Right lobe of liver (tissue), 6 donors: ENCODE measurements around the gene MORC4. TPM values are rescaled to one million over a fixed set of nuclear protein-coding genes. Genes with fewer than 3 reads are reported as not detected.
A peak's percentile ranks its signal among the peaks of the same experiment; 100 is the strongest.

Experiments used
- ATAC-seq, 4 donors: fragments of 200-7000 bp; cut with Tn5 transposase; one replicate each; pipeline ENCODE4 v1.9.1; 2020; ENCODE audit warnings: mild to moderate bottlenecking in 4 of 4, moderate library complexity in 4 of 4
- DNase-seq, 3 donors: peaks; one replicate each; pipeline ENCODE4 v3.0.0-alpha.2; 2020
- H3K27ac ChIP-seq, 3 donors: fragments of 200-600 bp; one replicate each; pipeline ENCODE4 v1.8.0; 2022
- H3K27me3 ChIP-seq, 2 donors: fragments of 200-600 bp; one replicate each; pipeline ENCODE4 v1.8.0; 2022
- H3K36me3 ChIP-seq, 4 donors: fragments of 200-600 bp; sonication (generic) in 1 of 4; one replicate each; pipeline versions ENCODE4 v1.5.1 to v1.8.0; 2017 to 2022; ENCODE audit warnings: control low read depth in 1 of 4
- H3K4me1 ChIP-seq, 4 donors: fragments of 200-600 bp; sonication (generic) in 1 of 4; one replicate each; pipeline versions ENCODE4 v1.5.1 to v1.8.0; 2017 to 2022; ENCODE audit warnings: control low read depth in 1 of 4
- H3K4me3 ChIP-seq, 3 donors: fragments of 200-600 bp; one replicate each; pipeline ENCODE4 v1.8.0; 2022
- H3K9me3 ChIP-seq, 4 donors: fragments of 200-600 bp; sonication (generic) in 1 of 4; one replicate each; pipeline versions ENCODE4 v1.5.1 to v1.8.0; 2017 to 2022; ENCODE audit warnings: control low read depth in 1 of 4
- CTCF ChIP-seq, 4 donors: fragments of 200-600 bp in 3 of 4; fragments of 450-650 bp in 1 of 4; IDR thresholded peaks; one replicate each; pipeline versions ENCODE4 v1.5.1 to v1.8.0; 2016 to 2022; ENCODE audit warnings: antibody characterized with exemption in 4 of 4, mild to moderate bottlenecking in 2 of 4
- POLR2A ChIP-seq: fragments of 450-650 bp; IDR thresholded peaks from one replicate; pipeline ENCODE4 v1.6.1; 2017; ENCODE audit warnings: antibody characterized with exemption, mild to moderate bottlenecking
- WGBS: methylation state at CpG from one replicate; pipeline ENCODE4 v1.1.6; 2018; ENCODE audit warnings: low coverage, low lambda C conversion rate; ENCODE audit not compliant: insufficient coverage; ENCODE audit errors: missing lambda C conversion rate; 5-methylcytosine and 5-hydroxymethylcytosine counted together
- intact Hi-C, 2 donors: fragments of 100-400 bp; cut with DNase I; formaldehyde crosslinking; loops; one replicate each; pipeline versions ENCODE4 v1.11.2 to v1.14.1; 2022
- total RNA-seq, 6 experiments: library from RNA; depleted of rRNA in 2 of 6; stranded (reverse); fragments of >200 nt in 2 of 6; fragmentation: NEBNext Ultra II Directional in 3 of 6; extraction: Animal tissue kit (Norgen Biotek cat#: 25700) in 3 of 6; gene quantifications; one replicate each; pipeline versions ENCODE4 v1.1.0 to v1.2.4, GENCODE V29; 2016 to 2023
- donor health status: DM: no; HTN: yes; CAD: no.
- donor health status: DM: no; HTN: no; CAD: no.
- donor health status: DM: no; HTN: no; CAD: no.
- donor health status: DM: no; HTN: yes; CAD: no.
- donor health status: DM: no; HTN: yes; CAD: no.

The MORC4 gene
- total RNA-seq, 6 experiments from 2014 or later: 8.9 to 26.9 (median 19.4) TPM

GRCh38 chrX:106952988-106953387 is 47.0 kb downstream of the MORC4 start:
- WGBS: 16% methylated on average over 1 of the region's 1 CpG
- intact Hi-C loops: no loop called here

GRCh38 chrX:106952538-106952937 is 47.5 kb downstream of the MORC4 start:
- Histone ChIP-seq H3K27me3 (no peaks in the 10 kb centered on the region), H3K36me3 (no peaks in the 10 kb centered on the region), H3K9me3 (no peaks in the 10 kb centered on the region), H3K27ac (peak overlapping the region in 1 of 3 donors; percentile 19), H3K4me1 (peaks cover 0 to 3% (median 0%) of the 10 kb centered on the region in 4 donors), H3K4me3 (no peak overlapping the region)
- intact Hi-C loops: no loop called here
- no peak for ATAC-seq
- WGBS: 34% methylated on average over 2 of the region's 2 CpGs
- no peak for DNase-seq
- TF ChIP-seq CTCF (IDR thresholded peaks at IDR 0.05): no peak
- no peak for TF ChIP-seq POLR2A

More at GRCh38 chrX:106952988-106953387, 47.0 kb downstream of the MORC4 start:
- no peak for TF ChIP-seq POLR2A
- TF ChIP-seq CTCF (IDR thresholded peaks at IDR 0.05): peak; percentile 46 to 55 (median 54)
- ATAC-seq (peak; percentile 62 to 70 (median 66)), DNase-seq (no peak)
- peak overlapping the region in 1 of 3 donors; percentile 19 for H3K27ac ChIP-seq
- H3K4me3 ChIP-seq: no peak overlapping the region
- no peaks in the 10 kb centered on the region for H3K27me3 ChIP-seq
- H3K9me3 ChIP-seq: no peaks in the 10 kb centered on the region
- no peaks in the 10 kb centered on the region for H3K36me3 ChIP-seq
- peaks cover 0 to 3% (median 0%) of the 10 kb centered on the region in 4 donors for H3K4me1 ChIP-seq

- TF ChIP-seq POLR2A: no peak
- TF ChIP-seq CTCF (IDR thresholded peaks at IDR 0.05): no peak
- Histone ChIP-seq H3K27ac (no peak overlapping the region), H3K27me3 (no peaks in the 10 kb centered on the region), H3K4me3 (no peak overlapping the region), H3K36me3 (no peaks in the 10 kb centered on the region), H3K9me3 (no peaks in the 10 kb centered on the region), H3K4me1 (peaks cover 0 to 3% (median 0%) of the 10 kb centered on the region in 4 donors)
- WGBS: 68% methylated on average over 3 of the region's 3 CpGs
- ATAC-seq (no peak), DNase-seq (no peak)
- intact Hi-C loops: no loop called here
Measured at GRCh38 chrX:106952089-106952488, 47.9 kb downstream of the MORC4 start.

- intact Hi-C loops: no loop called here
- Histone ChIP-seq H3K27ac (no peak overlapping the region), H3K4me3 (no peak overlapping the region), H3K36me3 (no peaks in the 10 kb centered on the region), H3K4me1 (peaks cover 0 to 3% (median 0%) of the 10 kb centered on the region in 4 donors), H3K27me3 (no peaks in the 10 kb centered on the region), H3K9me3 (no peaks in the 10 kb centered on the region)
- no peak for TF ChIP-seq CTCF (IDR thresholded peaks at IDR 0.05)
- no peak for TF ChIP-seq POLR2A
- ATAC-seq (no peak), DNase-seq (no peak)
- 90% methylated on average over 6 of the region's 6 CpGs for WGBS
Measured at GRCh38 chrX:106951230-106951629, 48.8 kb downstream of the MORC4 start.

GRCh38 chrX:106950381-106950780 is 49.6 kb downstream of the MORC4 start:
- no peaks in the 10 kb centered on the region for H3K36me3 ChIP-seq
- no peaks in the 10 kb centered on the region for H3K27me3 ChIP-seq
- H3K4me1 ChIP-seq: peaks cover 0 to 3% (median 0%) of the 10 kb centered on the region in 4 donors
- WGBS: 55% methylated on average over 2 of the region's 2 CpGs
- no peak for ATAC-seq
- no peak overlapping the region for H3K27ac ChIP-seq
- intact Hi-C loops: no loop called here
- no peak for DNase-seq
- no peak overlapping the region for H3K4me3 ChIP-seq
- TF ChIP-seq CTCF (IDR thresholded peaks at IDR 0.05) (no peak), POLR2A (no peak)
- no peaks in the 10 kb centered on the region for H3K9me3 ChIP-seq
